IPS-18c (cell line): ENCODE measurements around the gene ARHGAP42.

Experiments
- H3K4me3 ChIP-seq: 2 replicates; pipeline ENCODE4 v1.7.0; 2013; ENCODE audit warnings: low read depth, mild to moderate bottlenecking, low read length, moderate library complexity; ENCODE audit not compliant: insufficient read depth
- H3K9me3 ChIP-seq: one replicate; pipeline ENCODE4 v1.6.1; 2013; ENCODE audit warnings: mild to moderate bottlenecking, low read length, moderate library complexity; ENCODE audit not compliant: control insufficient read depth, insufficient read depth

The ARHGAP42 gene

GRCh38 chr11:100774859-100775258 is 87.8 kb downstream of the ARHGAP42 start:
- H3K9me3 ChIP-seq = no peaks in the 10 kb centered on the region
- H3K4me3 ChIP-seq = no peak overlapping the region

GRCh38 chr11:100776212-100776896 is 89.3 kb downstream of the ARHGAP42 start:
- Histone ChIP-seq H3K9me3 (no peaks in the 10 kb centered on the region), H3K4me3 (no peak overlapping the region)

- H3K4me3 ChIP-seq = no peak overlapping the region
- H3K9me3 ChIP-seq = no peaks in the 10 kb centered on the region
Observed at GRCh38 chr11:100777103-100777502, 90.0 kb downstream of the ARHGAP42 start.

GRCh38 chr11:100777736-100778135 is 90.6 kb downstream of the ARHGAP42 start:
- Histone ChIP-seq H3K4me3 (no peak overlapping the region), H3K9me3 (no peaks in the 10 kb centered on the region)

GRCh38 chr11:100778166-100778785 is 91.2 kb downstream of the ARHGAP42 start:
- no peaks in the 10 kb centered on the region for H3K9me3 ChIP-seq
- H3K4me3 ChIP-seq = no peak overlapping the region

- Histone ChIP-seq H3K4me3 (no peak overlapping the region), H3K9me3 (no peaks in the 10 kb centered on the region)
Observed at GRCh38 chr11:100780470-100780869, 93.4 kb downstream of the ARHGAP42 start.

GRCh38 chr11:100785148-100785983 is 98.3 kb downstream of the ARHGAP42 start:
- no peaks in the 10 kb centered on the region for H3K9me3 ChIP-seq
- H3K4me3 ChIP-seq = no peak overlapping the region

GRCh38 chr11:100788561-100789295 is 101.6 kb downstream of the ARHGAP42 start:
- H3K9me3 ChIP-seq = no peaks in the 10 kb centered on the region
- no peak overlapping the region for H3K4me3 ChIP-seq

DNA sequence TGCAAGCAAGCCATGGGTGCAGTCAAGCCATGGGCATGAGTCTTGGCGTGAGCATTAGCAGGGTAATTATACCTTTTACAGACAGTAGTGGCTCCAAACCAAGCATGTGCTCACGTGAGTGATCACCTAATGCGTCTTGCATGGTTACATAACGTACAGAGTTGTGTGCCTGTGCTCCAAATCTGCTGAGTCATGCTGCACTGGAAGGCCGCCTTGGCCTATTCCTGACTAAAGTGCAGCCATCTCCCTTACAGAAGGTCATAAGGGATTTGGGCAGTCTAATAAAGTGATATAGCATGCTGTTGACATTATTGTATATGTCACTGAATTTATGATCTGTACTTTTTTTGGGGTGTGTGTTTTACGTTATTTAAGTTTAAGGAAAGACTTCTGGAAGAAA is 102.4 kb downstream of the ARHGAP42 start:
- no peaks in the 10 kb centered on the region for H3K9me3 ChIP-seq
- H3K4me3 ChIP-seq = no peak overlapping the region

DNA sequence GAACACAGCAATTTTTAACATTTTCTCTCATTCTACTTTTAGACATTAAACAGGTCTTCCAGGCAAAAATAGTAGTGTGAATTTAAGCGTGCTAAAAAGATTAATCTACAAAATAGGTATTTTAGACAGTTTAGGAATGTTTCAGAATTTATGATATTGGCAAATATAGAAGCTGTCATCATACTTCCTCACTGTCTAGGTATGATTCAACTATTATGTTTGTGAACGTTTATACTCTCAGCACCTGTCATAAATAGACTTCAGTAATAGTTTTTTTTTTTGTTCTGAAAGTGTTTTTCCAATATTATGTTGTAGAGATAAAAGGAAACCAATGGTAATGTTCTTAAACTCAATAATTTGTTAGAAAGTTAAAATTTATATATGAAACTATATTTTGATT is 103.0 kb downstream of the ARHGAP42 start:
- Histone ChIP-seq H3K9me3 (no peaks in the 10 kb centered on the region), H3K4me3 (no peak overlapping the region)

GRCh38 chr11:100791103-100791502 is 104.0 kb downstream of the ARHGAP42 start:
- Histone ChIP-seq H3K4me3 (no peak overlapping the region), H3K9me3 (no peaks in the 10 kb centered on the region)

GRCh38 chr11:100791860-100792259 is 104.8 kb downstream of the ARHGAP42 start:
- Histone ChIP-seq H3K4me3 (no peak overlapping the region), H3K9me3 (no peaks in the 10 kb centered on the region)

DNA sequence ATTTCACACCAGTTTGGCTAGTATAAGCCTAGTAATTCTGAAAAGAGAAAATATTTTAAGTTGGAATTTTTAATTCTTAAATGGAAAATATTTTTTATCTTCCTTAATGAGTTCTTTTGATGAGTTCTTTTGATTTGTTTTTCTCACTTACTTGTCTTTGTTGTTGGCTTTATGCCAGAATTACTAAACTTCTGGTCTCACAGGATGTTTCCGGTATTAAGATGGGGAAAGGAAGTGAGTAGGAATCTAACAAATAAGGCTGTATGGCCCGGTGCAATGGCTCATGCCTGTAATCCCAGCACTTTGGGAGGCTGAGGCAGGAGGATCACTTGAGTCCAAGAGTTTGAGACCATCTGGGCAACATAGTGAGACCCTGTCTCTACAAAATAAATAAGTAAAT is 106.4 kb downstream of the ARHGAP42 start:
- no peak overlapping the region for H3K4me3 ChIP-seq
- H3K9me3 ChIP-seq = no peaks in the 10 kb centered on the region

DNA sequence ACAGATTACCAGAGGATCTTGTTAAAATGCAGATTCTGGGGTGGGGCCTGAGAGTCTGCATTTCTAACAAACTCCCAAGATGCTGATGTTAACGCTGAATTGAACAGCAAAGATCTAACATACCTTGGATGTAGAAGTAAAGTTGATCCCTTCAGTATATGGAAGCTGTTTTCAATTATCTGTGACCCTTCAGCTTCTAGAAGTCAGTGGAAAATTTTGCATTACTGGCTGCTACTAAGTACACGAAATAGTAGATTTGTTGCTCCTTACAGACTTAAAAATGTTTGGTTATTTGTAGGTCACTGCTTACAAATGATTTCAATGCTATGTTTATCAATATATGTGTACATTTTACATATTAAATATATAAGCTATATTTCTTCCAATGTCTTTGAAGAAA is 107.4 kb downstream of the ARHGAP42 start:
- Histone ChIP-seq H3K4me3 (no peak overlapping the region), H3K9me3 (no peaks in the 10 kb centered on the region)

DNA sequence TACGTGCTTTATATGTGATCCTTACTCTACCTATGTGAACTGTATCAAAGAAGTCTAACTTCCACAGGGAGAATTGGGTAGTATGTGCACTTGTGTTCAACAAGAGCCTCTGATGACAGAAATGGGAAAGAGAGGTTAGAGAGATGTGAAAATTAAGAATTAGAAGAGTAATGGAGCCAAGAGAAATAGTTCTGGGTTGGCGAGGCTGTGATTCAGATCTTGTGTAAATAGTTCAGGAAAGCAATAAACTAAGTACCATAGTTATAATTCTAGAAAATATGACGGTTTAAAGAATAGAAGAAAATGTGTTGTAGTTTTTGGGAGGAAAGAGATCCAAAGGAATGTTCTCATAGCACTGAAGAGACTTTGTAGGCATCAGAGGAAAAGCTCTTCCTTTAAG is 112.4 kb downstream of the ARHGAP42 start:
- H3K4me3 ChIP-seq = no peak overlapping the region
- no peaks in the 10 kb centered on the region for H3K9me3 ChIP-seq

- Histone ChIP-seq H3K9me3 (no peaks in the 10 kb centered on the region), H3K4me3 (no peak overlapping the region)
Observed at GRCh38 chr11:100800202-100800601, 113.1 kb downstream of the ARHGAP42 start.

- Histone ChIP-seq H3K9me3 (no peaks in the 10 kb centered on the region), H3K4me3 (no peak overlapping the region)
Observed at GRCh38 chr11:100801225-100801999, 114.3 kb downstream of the ARHGAP42 start.
